ENCODE results near the gene PANX2. TPM values are rescaled to one million over a fixed set of nuclear protein-coding genes. Genes with fewer than 3 reads are reported as not detected.
"Not testable (repeated sequence)": the region's sequence is repeated elsewhere in the genome, so short reads cannot be mapped to it uniquely, and the experiment has no call there.

The PANX2 gene
- total RNA-seq, 1 donor from 2014 or later: 3.0 TPM

DNA sequence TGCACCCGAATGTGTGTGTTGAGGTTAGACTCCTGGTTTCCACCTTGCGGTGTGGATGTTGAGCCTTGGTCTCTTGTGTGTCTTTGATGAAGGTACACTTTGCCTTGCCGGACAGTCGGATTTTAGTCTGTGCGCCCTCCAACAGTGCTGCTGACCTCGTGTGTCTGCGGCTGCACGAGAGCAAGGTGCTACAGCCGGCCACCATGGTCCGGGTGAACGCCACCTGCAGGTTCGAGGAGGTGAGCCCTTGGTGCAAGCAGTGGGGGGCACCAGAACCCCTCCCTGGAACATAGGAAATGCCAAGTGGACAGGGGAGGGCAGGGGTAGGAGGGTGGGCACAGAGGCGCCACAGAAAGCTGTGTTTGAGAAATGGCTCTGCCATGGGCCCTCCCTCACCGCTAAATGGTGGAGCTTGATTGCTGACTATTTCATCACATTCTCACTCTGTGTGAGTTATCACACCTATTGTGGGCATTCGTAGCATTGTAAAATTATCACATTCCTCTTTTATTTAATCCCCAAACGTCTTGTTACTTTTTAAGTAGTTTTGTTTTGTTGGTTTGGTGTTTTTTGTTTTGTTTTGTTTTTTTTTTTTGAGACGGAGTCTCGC, 26.4 kb upstream of the PANX2 start:
- H3K9me3 ChIP-seq: no peaks in the 10 kb centered on the region
- H3K36me3 ChIP-seq: no peaks in the 10 kb centered on the region
- no peak for DNase-seq
- H3K4me1 ChIP-seq: no peaks in the 10 kb centered on the region
- no peak overlapping the region for H3K4me3 ChIP-seq
- peaks cover 11% of the 10 kb centered on the region for H3K27me3 ChIP-seq
- intact Hi-C loops (cut with DNase I): loop anchor here (10.0 kb wide), 1 partner anchor 71 kb away; no protein-coding TSS in a partner anchor
- no peak for ATAC-seq
- H3K27ac ChIP-seq: no peak overlapping the region
- no peak for TF ChIP-seq CTCF (IDR thresholded peaks at IDR 0.05)

GRCh38 chr22:50145721-50146438, 24.7 kb upstream of the PANX2 start:
- peaks cover 11% of the 10 kb centered on the region for H3K27me3 ChIP-seq
- H3K4me3 ChIP-seq: no peak overlapping the region
- H3K9me3 ChIP-seq: no peaks in the 10 kb centered on the region
- no peak for TF ChIP-seq CTCF (IDR thresholded peaks at IDR 0.05)
- ATAC-seq: no peak
- H3K27ac ChIP-seq: no peak overlapping the region
- no peak for DNase-seq
- intact Hi-C loops (cut with DNase I): loop anchor here (10.0 kb wide), 1 partner anchor 69 kb away; no protein-coding TSS in a partner anchor
- no peaks in the 10 kb centered on the region for H3K4me1 ChIP-seq
- H3K36me3 ChIP-seq: no peaks in the 10 kb centered on the region

- no peaks in the 10 kb centered on the region for H3K9me3 ChIP-seq
- TF ChIP-seq CTCF (IDR thresholded peaks at IDR 0.05): peak; percentile 74
- ATAC-seq (peak; percentile 55), DNase-seq (peak; percentile 77)
- H3K36me3 ChIP-seq: no peaks in the 10 kb centered on the region
- no peak overlapping the region for H3K27ac ChIP-seq
- no peaks in the 10 kb centered on the region for H3K4me1 ChIP-seq
- H3K27me3 ChIP-seq: peaks cover 11% of the 10 kb centered on the region
- intact Hi-C loops (cut with DNase I): loop anchor here (10.0 kb wide), 1 partner anchor 68 kb away; no protein-coding TSS in a partner anchor
- H3K4me3 ChIP-seq: no peak overlapping the region
Measured at GRCh38 chr22:50146439-50147238, 23.9 kb upstream of the PANX2 start.

DNA sequence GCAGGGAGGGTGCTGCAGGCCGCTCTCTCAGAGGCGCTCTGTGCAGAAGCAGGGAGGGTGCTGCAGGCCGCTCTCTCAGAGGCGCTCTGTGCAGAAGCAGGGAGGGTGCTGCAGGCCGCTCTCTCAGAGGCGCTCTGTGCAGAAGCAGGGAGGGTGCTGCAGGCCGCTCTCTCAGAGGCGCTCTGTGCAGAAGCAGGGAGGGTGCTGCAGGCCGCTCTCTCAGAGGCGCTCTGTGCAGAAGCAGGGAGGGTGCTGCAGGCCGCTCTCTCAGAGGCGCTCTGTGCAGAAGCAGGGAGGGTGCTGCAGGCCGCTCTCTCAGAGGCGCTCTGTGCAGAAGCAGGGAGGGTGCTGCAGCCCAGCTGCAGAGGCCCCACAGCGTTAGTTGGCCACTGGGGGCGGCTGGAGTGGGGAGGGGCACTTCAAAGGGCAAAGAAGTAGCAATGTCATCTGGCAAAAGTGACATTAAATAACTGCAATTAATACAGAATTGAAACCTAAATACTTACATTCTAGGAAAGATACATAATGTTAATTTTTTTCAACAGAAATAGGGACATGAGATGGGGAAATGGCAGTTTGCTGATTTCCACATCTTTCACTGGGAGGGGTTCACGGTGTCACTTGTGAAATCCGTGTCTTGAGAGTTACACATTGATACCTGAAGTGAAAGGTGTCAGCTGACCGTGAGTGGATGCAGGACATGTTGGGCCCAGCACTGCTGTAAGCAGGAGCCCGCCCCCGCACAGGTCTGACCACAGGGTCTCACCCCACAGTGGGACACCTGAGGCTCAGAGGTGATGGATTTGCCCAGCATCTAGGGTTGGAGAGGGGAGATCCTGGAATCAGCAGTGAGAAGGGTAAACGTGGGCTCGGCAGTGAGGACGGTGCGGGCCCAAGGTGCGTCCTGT, 23.0 kb upstream of the PANX2 start:
- ATAC-seq, H3K27ac ChIP-seq, H3K9me3 ChIP-seq, DNase-seq, H3K36me3 ChIP-seq, H3K4me1 ChIP-seq, H3K4me3 ChIP-seq: not testable (repeated sequence)
- H3K27me3 ChIP-seq: peaks cover 11% of the 10 kb centered on the region
- intact Hi-C loops (cut with DNase I): loop anchor here (10.0 kb wide), 1 partner anchor 67 kb away; no protein-coding TSS in a partner anchor

DNA sequence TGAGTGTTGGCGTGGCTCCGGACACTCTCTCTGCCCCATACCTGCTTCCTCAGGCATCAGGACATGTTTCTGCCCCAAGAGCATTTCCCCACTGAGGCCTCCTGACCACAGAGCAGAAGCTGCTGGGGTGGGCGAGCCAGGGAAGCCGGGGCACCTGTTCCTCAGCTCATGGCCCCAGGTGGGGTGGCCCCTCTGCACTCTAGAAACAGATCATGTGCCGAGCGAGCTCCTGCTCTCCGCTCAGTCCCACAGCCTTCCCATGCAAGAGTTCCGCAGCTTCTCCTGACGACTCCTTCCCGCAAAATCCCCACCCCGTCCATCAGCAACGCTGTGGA, 22.4 kb upstream of the PANX2 start:
- H3K4me3 ChIP-seq: no peak overlapping the region
- H3K27me3 ChIP-seq: peaks cover 11% of the 10 kb centered on the region
- intact Hi-C loops (cut with DNase I): loop anchor here (10.0 kb wide), 1 partner anchor 67 kb away; no protein-coding TSS in a partner anchor
- H3K4me1 ChIP-seq: no peaks in the 10 kb centered on the region
- no peaks in the 10 kb centered on the region for H3K9me3 ChIP-seq
- H3K27ac ChIP-seq: no peak overlapping the region
- no peak for ATAC-seq
- H3K36me3 ChIP-seq: no peaks in the 10 kb centered on the region
- no peak for TF ChIP-seq CTCF (IDR thresholded peaks at IDR 0.05)
- no peak for DNase-seq
